GM23338 (cell line): ENCODE results near the gene GPAM. TPM values are rescaled to one million over a fixed set of nuclear protein-coding genes. Genes with fewer than 3 reads are reported as not detected.

Experiments used
- CTCF ChIP-seq, 2 experiments: fragments of 200-600 bp in 1 of 2; sonication (generic) in 1 of 2; conservative IDR thresholded peaks; 2 replicates each; pipeline versions ENCODE4 v1.5.1 to v1.6.1; 2016 to 2017; ENCODE audit warnings: antibody characterized with exemption in 2 of 2, low read depth in 2 of 2, mild to moderate bottlenecking in 2 of 2, moderate library complexity in 1 of 2
- ETS1 ChIP-seq: IDR thresholded peaks from 2 replicates; pipeline ENCODE4 v1.6.1; 2016; ENCODE audit warnings: antibody characterized with exemption
- EZH2 ChIP-seq: fragments of 200-600 bp; sonication (generic); IDR thresholded peaks from one replicate; pipeline ENCODE4 v1.8.0; 2017; ENCODE audit warnings: antibody characterized with exemption, mild to moderate bottlenecking, low read depth; ENCODE audit not compliant: unreplicated experiment
- EZH2phosphoT487 ChIP-seq: fragments of 200-600 bp; sonication (generic); IDR thresholded peaks from one replicate; pipeline ENCODE4 v1.8.1; 2018; ENCODE audit warnings: antibody characterized with exemption; ENCODE audit not compliant: unreplicated experiment
- JUNB ChIP-seq: IDR thresholded peaks from one replicate; pipeline ENCODE4 v1.6.1; 2016; ENCODE audit warnings: antibody characterized with exemption; ENCODE audit not compliant: unreplicated experiment
- NANOG ChIP-seq: IDR thresholded peaks from 2 replicates; pipeline ENCODE4 v1.6.1; 2016; ENCODE audit warnings: antibody characterized with exemption, borderline replicate concordance
- STAT1 ChIP-seq: IDR thresholded peaks from one replicate; pipeline ENCODE4 v1.6.1; 2016; ENCODE audit warnings: antibody characterized with exemption; ENCODE audit not compliant: unreplicated experiment
- ZNF114 ChIP-seq: fragments of 250-450 bp; sonication (Bioruptor Pico); IDR thresholded peaks from 2 replicates; pipeline ENCODE4 v1.5.0; 2020; ENCODE audit warnings: mild to moderate bottlenecking, moderate library complexity
- ZNF331 ChIP-seq: fragments of 250-450 bp; sonication (Bioruptor Pico); IDR thresholded peaks from 2 replicates; pipeline ENCODE4 v1.5.0; 2020; ENCODE audit warnings: low read depth, mild to moderate bottlenecking, moderate library complexity
- ZNF462 ChIP-seq: fragments of 250-450 bp; sonication (Bioruptor Pico); IDR thresholded peaks from 2 replicates; pipeline ENCODE4 v1.5.0; 2020; ENCODE audit warnings: mild to moderate bottlenecking, moderate library complexity
- polyA plus RNA-seq: library from polyadenylated mRNA; unstranded; fragments of >200 nt; fragmentation: Nextera tagmentation; extraction: Ambion mirVana; gene quantifications from 2 replicates; pipeline ENCODE4 v1.2.1, GENCODE V29; 2016
- total RNA-seq: library from RNA; depleted of rRNA; stranded (reverse); fragments of >200 nt; shearing (Covaris generic); gene quantifications from 2 replicates; pipeline ENCODE4 v1.2.3, GENCODE V29; 2014

The GPAM gene
- total and polyA plus RNA-seq, 2 experiments from 2014 or later = 5.5 to 16.6 TPM

GRCh38 chr10:112230325-112230988 is 46.9 kb upstream of the GPAM start (continued):
- TF ChIP-seq ZNF462 (CRISPR knock-in tag) (no peak), NANOG (no peak), CTCF (conservative IDR thresholded peaks at IDR 0.05; ENCODE audit: low read depth in 2 of 2) (no peak), STAT1 (no peak), ETS1 (no peak), JUNB (no peak), EZH2 (no peak), ZNF114 (CRISPR knock-in tag) (no peak), EZH2phosphoT487 (no peak), ZNF331 (no peak)
